Measurements from ENCODE around the gene ZXDB.
"Not testable (repeated sequence)": the region's sequence is repeated elsewhere in the genome, so short reads cannot be mapped to it uniquely, and the experiment has no call there.

ZXDB gene

GRCh38 chrX:57596516-57596915, 4.7 kb downstream of the ZXDB start:
- peaks cover 4% of the 10 kb centered on the region for H3K4me1 ChIP-seq (ENCODE audit: control insufficient read depth, insufficient read depth, low read length)
- H3K4me3 ChIP-seq (ENCODE audit: low read depth, low read length), result peak overlapping the region; percentile 37
- no peaks in the 10 kb centered on the region for H3K27me3 ChIP-seq (ENCODE audit: control insufficient read depth, insufficient read depth, low read length)
- H3K9me3 ChIP-seq (ENCODE audit: control insufficient read depth, insufficient read depth, low read length), result no peaks in the 10 kb centered on the region
- no peaks in the 10 kb centered on the region for H3K36me3 ChIP-seq (ENCODE audit: control insufficient read depth, insufficient read depth, low read length)
- no peak overlapping the region for H3K9ac ChIP-seq (ENCODE audit: low read depth, low read length)

DNA sequence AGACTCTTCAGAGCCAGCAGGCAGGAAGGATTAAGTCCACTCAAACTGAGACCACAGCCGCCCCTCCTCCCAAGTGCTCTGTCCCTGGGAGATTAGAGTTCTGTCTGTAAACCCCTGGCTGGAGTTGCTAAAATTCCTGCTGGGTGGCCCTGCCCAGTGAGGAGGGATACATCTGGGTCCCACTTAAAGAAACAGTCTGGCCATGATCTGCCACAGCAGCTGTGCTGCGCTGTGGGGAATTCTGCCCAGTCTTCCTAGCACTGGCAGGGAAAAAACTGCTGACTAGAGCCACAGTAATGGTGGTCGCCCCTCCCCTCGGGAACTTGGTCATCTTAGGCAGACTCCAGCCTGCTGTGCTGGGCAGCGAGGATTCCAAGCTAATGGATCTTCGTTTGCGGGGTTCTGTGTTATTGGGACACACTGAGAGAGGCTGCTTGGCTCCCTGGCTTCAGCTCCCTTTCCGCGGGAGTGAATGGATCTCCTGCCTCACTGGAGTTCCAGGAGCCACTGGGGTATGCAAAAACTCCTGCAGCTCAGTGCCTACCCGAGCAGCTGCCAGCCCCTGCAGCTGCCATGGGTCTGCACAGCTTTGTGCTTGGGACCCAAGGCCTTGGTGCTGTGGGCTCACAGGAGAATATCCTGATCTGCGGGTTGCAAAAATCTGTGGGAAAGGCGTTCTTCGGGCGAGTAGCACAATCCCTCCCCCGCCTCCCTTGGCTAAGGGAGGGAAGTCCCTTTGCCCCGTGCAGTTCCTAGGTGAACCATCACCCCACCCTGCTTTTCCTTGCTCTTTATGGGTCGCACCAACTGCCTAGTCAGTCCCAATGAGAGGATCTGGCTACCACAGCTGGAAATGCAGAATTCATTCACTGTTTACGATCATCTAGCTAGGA, 15.7 kb downstream of the ZXDB start:
- no peak overlapping the region for H3K9ac ChIP-seq (ENCODE audit: low read depth, low read length)
- H3K36me3 ChIP-seq (ENCODE audit: control insufficient read depth, insufficient read depth, low read length), result no peaks in the 10 kb centered on the region
- peaks cover 2% of the 10 kb centered on the region for H3K4me1 ChIP-seq (ENCODE audit: control insufficient read depth, insufficient read depth, low read length)
- no peaks in the 10 kb centered on the region for H3K9me3 ChIP-seq (ENCODE audit: control insufficient read depth, insufficient read depth, low read length)
- no peaks in the 10 kb centered on the region for H3K27me3 ChIP-seq (ENCODE audit: control insufficient read depth, insufficient read depth, low read length)
- H3K4me3 ChIP-seq (ENCODE audit: low read depth, low read length), result peak overlapping the region; percentile 46

GRCh38 chrX:57613351-57613750, 21.5 kb downstream of the ZXDB start:
- H3K9ac ChIP-seq (ENCODE audit: low read depth, low read length); H3K27me3 ChIP-seq (ENCODE audit: control insufficient read depth, insufficient read depth, low read length); H3K36me3 ChIP-seq (ENCODE audit: control insufficient read depth, insufficient read depth, low read length); H3K4me1 ChIP-seq (ENCODE audit: control insufficient read depth, insufficient read depth, low read length); H3K4me3 ChIP-seq (ENCODE audit: low read depth, low read length); H3K9me3 ChIP-seq (ENCODE audit: control insufficient read depth, insufficient read depth, low read length): not testable (repeated sequence)

DNA sequence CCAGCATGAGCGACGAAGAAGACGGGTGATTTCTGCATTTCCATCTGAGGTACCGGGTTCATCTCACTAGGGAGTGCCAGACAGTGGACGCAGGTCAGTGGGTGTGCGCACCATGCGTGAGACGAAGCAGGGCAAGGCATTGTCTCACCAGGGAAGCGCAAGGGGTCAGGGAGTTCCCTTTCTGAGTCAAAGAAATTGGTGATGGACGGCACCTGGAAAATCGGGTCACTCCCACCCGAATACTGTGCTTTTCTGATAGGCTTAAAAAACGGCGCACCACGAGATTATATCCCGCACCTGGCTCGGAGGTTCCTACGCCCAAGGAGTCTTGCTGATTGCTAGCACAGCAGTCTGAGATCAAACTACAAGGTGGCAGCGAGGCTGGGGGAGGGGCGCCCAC, 37.6 kb downstream of the ZXDB start:
- not testable (repeated sequence) for H3K4me3 ChIP-seq (ENCODE audit: low read depth, low read length); H3K27me3 ChIP-seq (ENCODE audit: control insufficient read depth, insufficient read depth, low read length)

GRCh38 chrX:57640674-57641016, 48.8 kb downstream of the ZXDB start:
- H3K4me3 ChIP-seq (ENCODE audit: low read depth, low read length), result no peak overlapping the region
- H3K9ac ChIP-seq (ENCODE audit: low read depth, low read length), result no peak overlapping the region
- H3K9me3 ChIP-seq (ENCODE audit: control insufficient read depth, insufficient read depth, low read length), result peaks cover 3% of the 10 kb centered on the region
- H3K4me1 ChIP-seq (ENCODE audit: control insufficient read depth, insufficient read depth, low read length), result no peaks in the 10 kb centered on the region
- no peaks in the 10 kb centered on the region for H3K36me3 ChIP-seq (ENCODE audit: control insufficient read depth, insufficient read depth, low read length)
- no peaks in the 10 kb centered on the region for H3K27me3 ChIP-seq (ENCODE audit: control insufficient read depth, insufficient read depth, low read length)

More for the DNA sequence above, 37.6 kb downstream of the ZXDB start:
- not testable (repeated sequence) for H3K9me3 ChIP-seq (ENCODE audit: control insufficient read depth, insufficient read depth, low read length); H3K36me3 ChIP-seq (ENCODE audit: control insufficient read depth, insufficient read depth, low read length); H3K9ac ChIP-seq (ENCODE audit: low read depth, low read length); H3K4me1 ChIP-seq (ENCODE audit: control insufficient read depth, insufficient read depth, low read length)

DNA sequence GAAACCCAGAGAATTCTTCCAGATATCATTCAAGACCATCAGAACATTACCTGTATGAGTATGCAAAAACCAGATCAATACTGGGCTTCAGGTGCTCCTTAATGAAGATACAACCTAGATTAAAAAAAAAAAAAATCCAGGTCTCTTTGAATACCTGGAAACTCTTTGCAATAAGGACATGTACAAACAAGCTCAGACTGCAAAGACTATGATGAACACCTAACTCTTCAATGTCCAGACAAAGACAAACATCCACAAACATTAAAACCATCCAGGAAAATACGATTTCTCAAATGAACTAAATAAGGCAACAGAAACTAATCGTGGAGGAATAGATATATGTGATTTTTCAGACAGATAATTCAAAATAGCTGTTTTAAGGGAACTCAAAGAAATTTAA, 49.5 kb downstream of the ZXDB start:
- Histone ChIP-seq H3K9me3 (ENCODE audit: control insufficient read depth, insufficient read depth, low read length) (no peaks in the 10 kb centered on the region), H3K4me3 (ENCODE audit: low read depth, low read length) (no peak overlapping the region), H3K9ac (ENCODE audit: low read depth, low read length) (no peak overlapping the region), H3K36me3 (ENCODE audit: control insufficient read depth, insufficient read depth, low read length) (no peaks in the 10 kb centered on the region), H3K27me3 (ENCODE audit: control insufficient read depth, insufficient read depth, low read length) (no peaks in the 10 kb centered on the region), H3K4me1 (ENCODE audit: control insufficient read depth, insufficient read depth, low read length) (no peaks in the 10 kb centered on the region)

DNA sequence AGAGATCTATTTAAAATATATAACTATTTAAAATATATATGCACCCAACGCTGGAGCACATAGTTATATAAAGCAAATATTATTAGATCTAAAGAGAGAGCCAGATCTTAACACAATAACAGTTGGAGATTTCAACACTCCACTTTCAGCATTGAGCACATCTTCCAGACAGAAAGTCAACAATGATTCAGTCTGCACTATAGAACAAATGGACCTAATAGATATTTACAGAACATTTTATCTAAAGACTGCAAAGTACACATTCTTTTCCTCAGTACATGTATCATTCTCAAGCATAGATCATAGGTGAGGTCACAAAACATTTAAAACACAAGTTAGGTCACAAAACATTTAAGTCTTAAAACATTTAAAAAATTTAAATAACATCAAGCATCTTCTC, 51.9 kb downstream of the ZXDB start:
- no peaks in the 10 kb centered on the region for H3K9me3 ChIP-seq (ENCODE audit: control insufficient read depth, insufficient read depth, low read length)
- H3K9ac ChIP-seq (ENCODE audit: low read depth, low read length), result no peak overlapping the region
- H3K27me3 ChIP-seq (ENCODE audit: control insufficient read depth, insufficient read depth, low read length), result no peaks in the 10 kb centered on the region
- peaks cover 3% of the 10 kb centered on the region for H3K4me1 ChIP-seq (ENCODE audit: control insufficient read depth, insufficient read depth, low read length)
- H3K36me3 ChIP-seq (ENCODE audit: control insufficient read depth, insufficient read depth, low read length), result no peaks in the 10 kb centered on the region
- H3K4me3 ChIP-seq (ENCODE audit: low read depth, low read length), result no peak overlapping the region

- H3K4me1 ChIP-seq (ENCODE audit: control insufficient read depth, insufficient read depth, low read length), result peaks cover 9% of the 10 kb centered on the region
- H3K9ac ChIP-seq (ENCODE audit: low read depth, low read length), result no peak overlapping the region
- no peak overlapping the region for H3K4me3 ChIP-seq (ENCODE audit: low read depth, low read length)
- no peaks in the 10 kb centered on the region for H3K27me3 ChIP-seq (ENCODE audit: control insufficient read depth, insufficient read depth, low read length)
- H3K36me3 ChIP-seq (ENCODE audit: control insufficient read depth, insufficient read depth, low read length), result no peaks in the 10 kb centered on the region
- H3K9me3 ChIP-seq (ENCODE audit: control insufficient read depth, insufficient read depth, low read length), result no peaks in the 10 kb centered on the region
Observed at GRCh38 chrX:57647020-57647419, 55.2 kb downstream of the ZXDB start.

Measured in iPS-15b (cell line).